GM19372 (cell line): ENCODE results near the gene PRRG2.
A peak's percentile ranks its signal among the peaks of the same experiment; 100 is the strongest.

ENCODE experiments used
- ATAC-seq: cut with Tn5 transposase; IDR thresholded peaks from one replicate; pipeline ENCODE4 v1.9.1; 2021; ENCODE audit warnings: mild to moderate bottlenecking, low read depth, moderate library complexity; ENCODE audit not compliant: unreplicated experiment

Gene PRRG2

DNA sequence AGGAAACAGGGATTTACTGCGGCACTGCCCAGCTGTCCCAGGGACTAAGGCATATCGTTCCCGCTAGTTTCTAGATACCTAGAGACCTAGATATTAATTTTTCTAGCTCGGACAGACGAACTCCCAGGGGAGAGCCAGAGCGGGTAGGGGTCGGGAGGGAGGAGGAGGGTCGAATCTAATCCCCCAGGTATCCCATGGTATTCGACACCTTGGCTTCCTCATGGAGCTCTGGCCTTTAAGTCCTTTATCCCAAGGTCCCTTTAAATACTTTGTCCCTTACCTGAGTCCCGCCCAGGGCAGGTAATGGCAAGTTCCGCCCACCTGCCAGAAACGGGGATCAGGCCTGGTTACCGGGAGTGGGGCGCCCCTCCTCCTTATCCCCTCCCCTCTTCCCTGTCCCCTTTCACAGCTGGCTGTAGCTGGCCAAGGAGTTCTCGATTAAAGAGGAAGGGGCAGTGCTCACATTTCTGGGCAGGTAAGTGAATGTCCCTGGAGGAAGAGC is at the start of gene PRRG2:
Gene PRRG2, plus strand, starts transcription at position 310 of the 502 bp plus-strand sequence. CDS start 1,904 bp downstream, outside the sequence.
- ATAC-seq: no peak

DNA sequence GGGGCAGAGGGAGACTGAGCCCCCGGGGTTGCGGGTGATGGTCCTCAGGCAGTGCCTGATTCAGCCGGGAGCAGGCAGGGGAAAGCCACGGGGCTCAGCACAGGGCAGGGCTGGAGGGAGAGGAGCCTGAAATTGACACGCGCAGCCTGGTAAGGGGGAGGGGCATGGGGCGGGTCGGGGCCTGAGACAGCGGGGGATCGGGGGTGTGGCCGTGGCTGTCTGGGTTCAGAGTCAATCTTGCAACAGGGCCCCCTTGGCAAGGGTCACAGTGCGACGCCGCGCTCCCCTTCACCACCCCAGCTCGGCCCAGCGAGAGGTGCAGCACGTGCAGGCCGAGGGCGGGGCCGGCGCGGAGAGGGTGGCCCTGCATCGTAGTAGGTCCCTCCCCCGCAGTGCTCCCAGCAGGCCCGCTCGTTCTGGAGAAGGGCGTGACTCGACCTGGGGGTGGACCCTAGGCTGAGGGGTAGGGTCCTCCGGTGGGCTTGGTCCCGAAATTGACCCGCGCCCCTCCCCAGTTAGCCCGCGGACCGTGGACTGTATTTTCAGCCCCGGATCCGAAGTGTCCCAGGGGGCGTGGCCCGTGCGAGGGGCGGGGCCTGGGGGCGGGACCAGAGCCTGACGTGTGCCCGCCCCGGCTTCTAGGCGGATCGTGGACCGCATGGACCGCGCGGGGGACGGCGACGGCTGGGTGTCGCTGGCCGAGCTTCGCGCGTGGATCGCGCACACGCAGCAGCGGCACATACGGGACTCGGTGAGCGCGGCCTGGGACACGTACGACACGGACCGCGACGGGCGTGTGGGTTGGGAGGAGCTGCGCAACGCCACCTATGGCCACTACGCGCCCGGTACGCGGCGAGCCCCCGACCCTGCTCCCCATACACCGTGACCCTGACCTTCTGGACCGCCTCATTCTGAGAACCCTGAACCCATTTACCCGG is 47.3 kb upstream of the PRRG2 start:
- peak; percentile 66 for ATAC-seq

DNA sequence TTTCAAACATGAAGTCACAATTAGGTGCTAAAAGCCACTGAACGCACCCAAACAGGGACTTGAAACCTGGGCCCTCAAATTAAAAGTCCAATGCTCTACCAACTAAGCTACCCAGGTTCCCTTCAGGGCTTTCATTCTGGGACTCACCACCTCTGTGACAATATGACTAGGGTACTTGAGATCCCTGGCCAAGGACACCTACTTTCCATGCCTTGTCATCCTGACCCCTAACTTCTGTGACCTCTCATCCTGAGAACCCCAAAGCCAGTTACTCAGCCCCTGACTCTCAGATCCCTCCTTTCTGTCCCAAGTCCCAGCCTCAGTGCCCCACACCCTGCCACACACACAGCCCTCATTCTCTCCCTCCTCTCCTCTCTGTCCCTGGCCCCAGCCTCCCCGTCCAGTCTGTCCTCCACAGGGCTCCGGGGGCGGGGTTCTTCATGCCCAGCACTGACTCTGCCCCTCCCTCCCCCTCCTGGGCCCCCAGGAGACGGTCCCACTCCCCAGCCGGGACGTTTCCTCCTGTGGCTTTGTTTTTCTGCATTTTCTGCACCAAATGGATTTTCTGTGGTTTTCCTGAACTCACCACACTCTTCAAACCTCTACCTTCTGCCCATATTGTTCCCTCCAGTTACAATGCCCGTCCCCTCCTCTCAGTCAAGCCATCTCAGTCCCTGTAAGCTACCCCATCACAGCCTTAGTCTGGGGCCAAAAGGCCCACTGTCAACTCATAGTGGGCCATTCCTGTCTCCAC is 46.3 kb upstream of the PRRG2 start:
- no peak for ATAC-seq

DNA sequence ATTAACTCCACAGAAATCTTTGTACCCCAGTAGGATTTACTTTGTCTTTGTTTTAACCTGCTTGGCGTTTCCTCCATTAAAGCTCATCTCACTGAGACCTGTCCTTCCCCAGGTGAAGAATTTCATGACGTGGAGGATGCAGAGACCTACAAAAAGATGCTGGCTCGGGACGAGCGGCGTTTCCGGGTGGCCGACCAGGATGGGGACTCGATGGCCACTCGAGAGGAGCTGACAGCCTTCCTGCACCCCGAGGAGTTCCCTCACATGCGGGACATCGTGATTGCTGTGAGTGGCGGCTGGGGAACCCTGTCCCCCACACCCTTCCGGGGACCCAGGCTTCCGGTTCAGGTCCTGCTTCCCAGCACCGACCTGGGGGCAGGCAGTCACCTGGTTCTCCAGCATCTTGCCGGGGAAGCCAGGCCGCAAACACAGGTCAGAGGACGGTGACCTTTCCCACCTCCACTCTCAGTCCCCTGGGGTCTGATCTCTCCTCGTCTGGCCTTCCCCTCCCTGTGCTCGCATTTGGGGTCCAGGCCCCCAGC is 44.1 kb upstream of the PRRG2 start:
- ATAC-seq: no peak

DNA sequence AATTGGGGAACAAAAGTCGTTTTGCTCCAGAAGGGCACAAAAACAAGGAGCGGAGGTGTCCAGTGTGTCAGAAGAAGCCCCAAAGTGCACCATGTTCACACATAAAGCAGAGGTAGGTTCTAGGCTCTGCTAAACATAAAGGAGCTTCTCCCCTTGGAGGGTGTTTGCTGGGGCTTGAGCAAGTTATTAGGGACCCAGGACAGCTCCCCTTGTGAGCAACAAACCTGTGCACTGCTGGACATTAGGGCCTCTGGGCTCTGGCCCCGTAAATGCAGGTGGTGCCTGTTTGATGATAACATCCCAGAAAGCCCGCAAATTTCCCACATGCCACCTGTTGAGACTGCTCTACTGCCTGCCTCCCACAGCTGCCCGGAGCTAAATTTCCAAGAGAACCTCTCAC is 42.5 kb upstream of the PRRG2 start:
- ATAC-seq: no peak

DNA sequence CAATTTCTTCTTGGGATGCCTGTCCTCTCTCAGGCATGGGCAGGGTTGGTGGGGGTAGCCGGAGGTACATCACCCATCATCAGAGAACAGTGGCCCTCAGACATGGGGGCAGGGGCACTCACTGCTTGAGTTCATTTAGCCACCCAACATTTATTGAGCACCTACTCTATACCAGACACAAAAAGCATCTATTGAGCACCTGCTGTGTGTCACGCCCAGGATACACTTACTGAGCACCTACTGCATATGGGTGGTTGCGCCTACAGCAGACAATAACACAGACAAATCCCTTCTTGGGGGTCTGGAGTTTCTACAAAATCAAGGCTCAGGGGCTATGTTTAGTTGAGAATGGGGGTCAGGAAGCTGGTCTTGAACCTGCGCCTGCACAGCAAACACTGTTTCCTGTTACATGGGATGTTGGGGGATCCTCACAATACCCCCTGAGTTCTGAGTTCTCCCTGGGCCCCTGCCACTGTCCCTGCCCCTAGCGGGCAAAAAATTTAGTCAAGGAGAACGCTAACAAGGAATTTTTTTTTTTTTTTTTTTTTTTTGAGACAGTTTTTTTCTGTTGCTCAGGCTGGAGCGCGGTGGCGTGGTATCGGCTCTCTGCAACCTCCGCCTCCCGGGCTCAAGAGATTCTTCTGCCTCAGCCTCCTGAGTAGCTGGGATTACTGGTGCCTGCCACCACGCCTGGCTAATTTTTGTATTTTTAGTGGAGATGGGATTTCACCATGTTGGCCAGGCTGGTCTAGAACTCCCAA is 41.7 kb upstream of the PRRG2 start:
- no peak for ATAC-seq

DNA sequence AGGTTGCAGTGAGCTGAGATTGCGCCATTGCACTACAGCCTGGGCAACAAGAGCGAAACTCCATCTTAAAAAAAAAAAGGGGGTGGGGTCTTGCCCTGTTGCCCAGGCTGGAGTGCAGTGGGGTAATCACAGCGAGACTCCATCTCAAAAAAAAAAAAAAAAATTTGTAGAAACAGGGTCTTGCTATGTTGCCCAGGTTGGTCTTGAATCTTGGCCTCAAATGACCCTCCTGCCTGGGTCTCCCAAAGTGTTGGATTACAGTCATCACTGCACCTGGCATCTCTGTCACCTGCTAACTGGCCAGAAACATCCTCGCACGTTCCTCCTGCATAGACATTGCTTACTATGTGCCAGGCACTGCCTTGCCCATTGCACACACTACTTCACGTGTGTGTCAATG is 39.2 kb upstream of the PRRG2 start:
- no peak for ATAC-seq

DNA sequence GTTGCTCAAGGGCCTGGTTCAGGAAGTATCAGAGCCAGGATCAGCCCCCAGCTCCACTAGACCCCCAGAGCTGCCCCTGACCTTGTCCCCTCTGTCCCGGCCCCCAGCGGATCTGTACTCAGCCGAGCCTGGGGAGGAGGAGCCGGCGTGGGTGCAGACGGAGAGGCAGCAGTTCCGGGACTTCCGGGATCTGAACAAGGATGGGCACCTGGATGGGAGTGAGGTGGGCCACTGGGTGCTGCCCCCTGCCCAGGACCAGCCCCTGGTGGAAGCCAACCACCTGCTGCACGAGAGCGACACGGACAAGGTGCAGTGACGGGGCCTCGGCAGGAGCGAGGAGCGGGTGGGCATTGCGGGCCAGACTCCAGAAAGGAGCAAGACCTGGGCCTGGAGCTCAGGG is 38.7 kb upstream of the PRRG2 start:
- no peak for ATAC-seq

DNA sequence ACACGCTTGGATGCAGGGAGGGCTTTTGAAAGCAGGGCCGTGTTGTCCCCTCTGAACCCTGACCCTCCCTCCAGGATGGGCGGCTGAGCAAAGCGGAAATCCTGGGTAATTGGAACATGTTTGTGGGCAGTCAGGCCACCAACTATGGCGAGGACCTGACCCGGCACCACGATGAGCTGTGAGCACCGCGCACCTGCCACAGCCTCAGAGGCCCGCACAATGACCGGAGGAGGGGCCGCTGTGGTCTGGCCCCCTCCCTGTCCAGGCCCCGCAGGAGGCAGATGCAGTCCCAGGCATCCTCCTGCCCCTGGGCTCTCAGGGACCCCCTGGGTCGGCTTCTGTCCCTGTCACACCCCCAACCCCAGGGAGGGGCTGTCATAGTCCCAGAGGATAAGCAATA is 38.1 kb upstream of the PRRG2 start:
- ATAC-seq: no peak

DNA sequence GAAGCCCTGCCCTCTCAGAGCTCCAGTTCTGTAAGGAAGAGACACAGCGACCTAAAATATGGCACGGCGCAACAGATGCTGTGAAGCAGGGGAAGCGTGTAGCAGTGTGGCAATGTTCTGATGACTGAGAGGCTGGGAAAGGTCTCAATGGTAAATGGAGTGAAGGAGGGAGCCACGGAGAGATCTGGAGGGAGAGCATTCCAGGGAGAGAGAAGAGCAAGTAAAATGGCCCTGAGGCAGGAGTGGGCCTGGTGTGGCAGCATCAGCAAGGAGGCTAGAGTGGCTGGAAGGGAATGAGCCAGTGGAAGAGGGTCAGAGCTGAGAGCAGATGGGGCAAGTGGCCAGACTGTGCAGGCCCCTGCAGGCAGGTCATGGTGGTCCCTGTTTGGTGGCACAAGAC is 37.0 kb upstream of the PRRG2 start:
- ATAC-seq: no peak

DNA sequence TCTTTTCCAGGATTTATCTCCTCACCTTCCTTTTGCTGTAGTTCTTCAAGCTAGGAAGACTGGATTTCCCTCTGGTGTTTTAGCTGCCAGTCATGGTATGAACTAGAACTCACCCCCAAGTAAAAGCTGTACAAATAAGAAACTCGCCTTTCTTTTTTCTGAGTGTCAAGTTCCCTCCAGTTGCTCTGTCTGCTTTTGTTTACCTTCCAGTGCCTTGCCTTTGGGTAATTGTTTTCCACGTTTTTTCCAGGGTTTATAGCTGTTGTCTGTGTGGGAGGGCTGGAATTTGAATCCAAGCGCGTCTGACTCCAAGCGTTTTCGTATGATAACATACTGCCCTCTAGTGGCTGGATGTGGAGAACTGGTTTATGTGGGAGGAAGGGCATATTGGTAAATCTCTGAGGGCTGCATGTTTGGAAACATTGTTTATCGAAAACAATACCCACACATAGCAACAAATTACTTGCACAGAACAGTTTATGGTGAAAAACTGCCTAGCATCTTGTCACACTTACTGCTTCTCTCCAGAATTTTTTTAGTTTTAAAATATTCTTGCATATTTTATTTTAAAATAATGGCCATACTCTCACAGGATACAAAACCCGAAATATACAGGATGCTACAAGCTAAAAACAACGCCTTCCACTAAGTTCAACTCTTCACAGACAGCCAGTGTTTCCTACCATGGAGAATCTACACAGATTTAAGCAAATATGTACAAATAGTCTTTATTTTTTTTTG is 34.1 kb upstream of the PRRG2 start:
- ATAC-seq: no peak

DNA sequence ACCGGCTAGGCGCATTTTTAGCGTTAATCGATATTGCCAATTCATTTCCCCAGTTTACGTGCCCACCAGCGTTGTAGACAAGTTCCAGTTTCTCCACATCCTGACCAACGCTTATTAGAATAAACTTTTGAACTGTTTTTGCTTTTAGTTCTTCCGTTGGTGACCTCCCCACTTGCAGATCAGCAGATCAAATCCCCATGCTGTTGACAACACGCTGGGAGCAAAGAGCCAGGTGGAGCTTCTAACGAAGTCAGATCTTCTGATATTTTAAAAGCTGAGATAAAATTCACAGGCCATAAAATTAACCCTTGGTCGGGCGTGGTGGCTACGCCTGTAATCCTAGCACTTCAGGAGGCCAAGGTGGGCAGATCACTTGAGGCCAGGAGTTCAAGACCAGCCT is 32.1 kb upstream of the PRRG2 start:
- no peak for ATAC-seq

DNA sequence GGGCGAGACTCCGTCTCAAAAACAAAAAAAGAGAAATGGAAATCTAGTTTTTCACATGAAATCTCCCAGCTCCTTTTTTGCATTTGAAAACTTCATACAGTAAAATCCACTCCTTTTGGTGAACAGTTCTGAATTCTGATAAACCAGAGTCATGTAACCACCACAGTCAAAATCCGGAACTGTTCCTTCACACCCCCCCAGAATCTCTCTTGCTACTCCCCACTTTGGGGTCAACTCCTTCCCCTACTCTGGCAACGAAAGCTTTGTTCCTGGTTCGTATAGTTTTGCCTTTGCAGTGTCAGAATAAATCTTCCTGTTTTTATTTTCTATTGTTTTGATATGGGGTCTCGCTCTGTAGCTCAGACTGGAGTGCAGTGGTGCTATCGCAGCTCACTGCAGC is 29.6 kb upstream of the PRRG2 start:
- no peak for ATAC-seq

DNA sequence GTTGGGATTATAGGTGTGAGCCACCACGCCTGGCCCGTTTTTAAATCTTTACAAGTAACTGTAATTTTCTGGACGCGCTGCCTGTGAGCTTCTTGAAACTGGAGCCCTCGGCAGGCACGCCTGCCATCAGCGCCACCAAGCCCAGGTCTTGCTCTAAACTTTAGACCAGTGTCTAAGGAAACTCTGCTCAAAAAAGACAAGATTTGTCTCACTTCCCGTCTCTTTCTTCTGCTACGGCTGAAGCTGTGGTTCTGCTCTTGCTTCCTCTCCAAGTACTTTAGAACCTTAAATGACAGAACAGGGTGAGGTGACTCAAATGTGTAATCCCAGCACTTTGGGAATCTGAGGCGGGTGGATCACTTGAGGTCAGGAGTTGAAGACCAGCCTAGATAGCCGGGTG is 28.4 kb upstream of the PRRG2 start:
- ATAC-seq: no peak

DNA sequence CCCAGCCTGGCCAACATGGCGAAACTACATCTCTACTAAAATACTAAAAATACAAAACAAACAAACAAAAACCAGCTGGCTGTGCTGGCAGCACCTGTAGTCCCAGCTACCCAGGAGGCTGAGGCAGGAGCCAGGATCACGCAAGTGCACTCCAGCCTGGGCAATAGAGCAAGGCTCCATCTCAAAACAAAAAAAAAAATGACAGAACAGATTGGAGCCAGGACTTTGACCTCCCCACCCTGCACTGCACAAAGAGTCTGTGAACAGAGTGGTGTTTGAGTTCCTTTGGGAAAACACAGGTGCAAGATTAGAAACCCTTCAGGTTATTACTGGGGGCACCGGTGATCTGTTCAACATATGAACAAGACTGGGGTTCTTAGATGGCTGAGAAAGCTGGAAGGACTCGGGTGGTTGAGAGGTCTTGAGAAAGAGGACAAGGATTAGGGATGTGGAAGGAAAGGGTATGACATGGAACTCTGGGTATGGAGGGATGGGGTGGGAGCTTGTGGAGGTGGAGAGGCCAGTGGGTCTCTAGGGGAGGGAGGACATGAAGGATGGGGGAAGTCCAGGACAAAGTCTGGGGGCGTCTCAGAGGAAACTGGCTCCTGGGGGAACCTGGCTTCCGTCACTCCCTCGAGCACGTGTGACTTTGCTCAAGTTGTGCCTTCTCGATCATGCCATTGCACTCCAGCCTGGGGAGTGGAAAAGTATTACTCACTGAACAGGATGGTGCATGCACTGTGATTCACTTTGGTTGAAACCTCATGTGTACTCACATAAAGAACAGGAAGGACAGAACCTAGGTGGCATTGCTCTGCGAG is 27.5 kb upstream of the PRRG2 start:
- ATAC-seq: no peak

DNA sequence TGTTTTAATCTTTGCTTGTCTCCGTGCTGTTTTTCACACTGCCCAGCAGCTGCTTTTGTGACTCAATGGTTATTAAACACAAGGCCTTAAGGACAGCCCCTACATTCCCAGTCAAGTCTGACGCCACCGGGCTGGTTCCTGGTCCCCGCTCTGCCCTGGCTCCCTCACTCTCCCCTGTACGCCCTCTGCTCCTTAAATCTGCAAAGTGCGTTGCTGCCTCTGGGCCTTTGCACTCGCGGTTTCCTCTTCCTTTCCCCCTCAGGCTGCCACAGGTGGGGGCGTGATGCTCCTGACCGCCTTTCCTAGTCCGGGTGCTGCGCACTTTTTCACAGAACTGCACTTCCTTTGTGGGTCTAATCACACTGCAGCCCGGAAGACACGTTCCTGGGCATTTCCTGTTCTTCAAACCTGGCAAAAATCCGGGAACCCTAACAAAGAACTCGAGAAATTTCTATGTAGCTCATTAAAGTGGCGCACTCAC is 26.4 kb upstream of the PRRG2 start:
- ATAC-seq: no peak

DNA sequence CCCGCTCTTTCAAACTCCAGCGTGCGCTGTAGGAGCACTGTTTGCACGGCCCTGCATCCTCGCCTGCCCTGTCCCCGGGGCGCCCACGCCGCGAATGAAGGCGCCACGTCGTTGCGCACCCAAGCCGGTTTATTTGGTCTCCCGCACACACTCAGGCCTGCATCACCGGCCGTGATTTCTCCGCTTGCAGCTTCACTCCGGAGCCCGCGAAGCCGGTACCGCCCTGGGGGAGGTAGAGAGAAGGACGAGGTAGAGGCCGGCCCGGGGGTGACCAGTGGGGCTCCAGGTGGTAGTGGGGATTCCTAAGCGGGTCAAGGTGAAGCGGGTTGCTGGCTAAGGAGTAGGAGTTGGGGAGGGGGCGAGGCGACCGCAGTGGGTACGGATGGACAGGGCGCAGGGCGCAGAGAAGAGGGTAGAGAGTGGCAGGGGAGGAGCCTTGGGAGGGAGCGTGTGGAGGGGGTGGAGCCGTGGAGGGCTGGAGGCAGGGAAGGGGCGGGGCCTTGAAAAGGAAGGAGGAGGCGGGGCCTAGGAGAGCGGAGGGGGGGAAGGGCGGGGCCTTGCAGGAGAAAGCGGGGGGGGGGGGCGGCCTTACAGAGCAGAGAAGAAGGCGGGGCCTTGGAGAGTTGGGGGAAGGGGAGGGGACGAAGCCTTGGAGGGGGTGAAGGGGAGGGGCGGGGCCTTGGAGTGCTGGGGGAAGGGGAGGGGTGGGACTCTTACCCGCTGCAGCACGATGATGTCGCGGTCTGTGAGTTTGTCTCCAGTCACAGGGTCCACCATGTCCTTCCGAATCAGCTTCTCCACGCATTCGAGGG is 25.3 kb upstream of the PRRG2 start:
- ATAC-seq: no peak
